Astrocyte of the spinal cord (primary cell): ENCODE data around the gene MKNK1.

Source experiments
- DNase-seq: peaks from one replicate; pipeline ENCODE4 v3.0.0; 2011; ENCODE audit warnings: low read depth, low spot score
- H3K4me3 ChIP-seq: 2 replicates; pipeline ENCODE4 v1.5.1; 2011; ENCODE audit warnings: low read depth, mild to moderate bottlenecking, low read length, moderate library complexity
- CTCF ChIP-seq: IDR thresholded peaks from 2 replicates; pipeline ENCODE4 v1.5.1; 2012; ENCODE audit warnings: low read depth, mild to moderate bottlenecking, low read length, inconsistent platforms
- in situ Hi-C: cut with HindIII; loops from 2 replicates; pipeline ENCODE4 v1.10.0; 2017; ENCODE audit warnings: low sequenced_read_pairs

The MKNK1 gene

DNA sequence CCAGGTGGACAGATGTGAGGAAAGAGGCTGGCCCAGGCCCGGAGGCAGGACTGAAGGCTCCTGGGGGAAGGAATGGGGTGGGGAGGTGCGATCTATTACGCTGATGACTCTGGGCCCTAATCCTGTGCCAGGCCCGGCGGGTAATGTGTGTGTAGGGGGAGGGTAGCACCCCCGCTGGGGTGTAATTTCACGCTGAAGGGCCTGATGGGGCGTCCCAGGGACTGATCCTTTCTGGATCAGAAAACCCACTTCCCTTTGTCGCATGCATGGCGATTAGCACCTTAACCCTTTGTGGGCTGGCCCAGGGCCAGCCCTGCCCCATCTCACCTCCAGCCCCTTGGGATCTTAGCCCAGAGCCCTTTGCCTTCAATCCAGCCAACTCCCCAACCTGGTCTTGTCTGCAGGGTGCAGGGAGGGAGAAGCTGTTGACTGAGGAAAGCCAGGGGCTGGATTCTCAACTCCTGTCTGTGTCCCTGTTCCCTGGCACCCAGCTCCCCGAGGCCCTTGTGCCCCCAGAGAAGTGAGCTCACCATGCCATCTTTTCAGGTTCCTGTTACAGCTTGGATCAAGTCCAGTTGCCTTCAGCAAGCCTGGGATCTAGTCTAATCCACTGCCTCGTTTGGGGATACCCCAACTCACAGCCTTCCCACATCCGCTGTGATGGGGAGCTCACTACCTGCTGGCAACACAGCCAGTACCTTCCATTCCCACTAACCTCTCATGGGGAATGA, 78.7 kb downstream of the MKNK1 start:
- no peak for TF ChIP-seq CTCF
- no peak for DNase-seq
- H3K4me3 ChIP-seq = no peak overlapping the region
- in situ Hi-C loops = no loop called here

DNA sequence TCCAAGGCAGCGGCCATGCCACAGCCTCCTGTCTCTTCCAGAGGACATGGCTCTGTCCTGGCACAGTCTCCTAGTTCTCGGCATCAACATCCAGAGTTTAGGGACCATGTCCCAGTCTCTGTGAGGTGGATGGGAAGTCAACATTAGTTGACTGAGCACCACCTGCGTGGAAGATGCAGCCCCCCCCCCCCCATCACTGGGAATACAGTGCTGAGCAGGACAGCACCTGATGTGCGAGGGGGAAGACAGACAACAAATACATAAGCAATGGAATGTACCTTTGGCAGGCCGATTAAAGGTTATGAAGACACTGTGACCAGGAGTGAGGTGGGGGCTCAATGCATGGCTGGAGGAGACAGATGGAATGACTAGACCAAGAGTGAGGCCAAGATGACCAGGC, 79.2 kb downstream of the MKNK1 start:
- no peak for DNase-seq
- in situ Hi-C loops = no loop called here
- no peak for TF ChIP-seq CTCF
- no peak overlapping the region for H3K4me3 ChIP-seq

GRCh38 chr1:46523496-46524353, 80.3 kb downstream of the MKNK1 start:
- in situ Hi-C loops = no loop called here
- no peak overlapping the region for H3K4me3 ChIP-seq
- no peak for DNase-seq
- no peak for TF ChIP-seq CTCF

DNA sequence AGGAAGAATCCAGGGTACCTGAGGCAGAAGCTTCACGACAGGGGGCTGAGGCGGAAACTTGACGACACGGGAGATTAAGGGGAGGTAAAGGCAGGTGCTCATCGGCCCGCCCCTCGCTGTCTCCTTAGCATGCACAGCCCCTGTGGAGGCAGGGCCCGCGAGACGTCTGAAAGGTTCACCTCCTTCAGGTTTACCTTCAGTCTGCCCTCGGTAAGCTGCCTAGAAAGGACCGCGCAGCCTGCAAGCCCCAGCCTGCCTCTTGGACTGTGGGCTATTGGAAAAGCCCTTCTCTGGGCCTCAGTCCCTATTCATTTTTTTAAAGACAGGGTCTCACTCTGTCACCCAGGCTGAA, 81.1 kb downstream of the MKNK1 start:
- DNase-seq = no peak
- H3K4me3 ChIP-seq = no peak overlapping the region
- in situ Hi-C loops = no loop called here
- TF ChIP-seq CTCF = no peak

- peak; percentile 89 for DNase-seq
- in situ Hi-C loops = no loop called here
- no peak overlapping the region for H3K4me3 ChIP-seq
- TF ChIP-seq CTCF = no peak
Measured at GRCh38 chr1:46522184-46522968, 81.7 kb downstream of the MKNK1 start.

DNA sequence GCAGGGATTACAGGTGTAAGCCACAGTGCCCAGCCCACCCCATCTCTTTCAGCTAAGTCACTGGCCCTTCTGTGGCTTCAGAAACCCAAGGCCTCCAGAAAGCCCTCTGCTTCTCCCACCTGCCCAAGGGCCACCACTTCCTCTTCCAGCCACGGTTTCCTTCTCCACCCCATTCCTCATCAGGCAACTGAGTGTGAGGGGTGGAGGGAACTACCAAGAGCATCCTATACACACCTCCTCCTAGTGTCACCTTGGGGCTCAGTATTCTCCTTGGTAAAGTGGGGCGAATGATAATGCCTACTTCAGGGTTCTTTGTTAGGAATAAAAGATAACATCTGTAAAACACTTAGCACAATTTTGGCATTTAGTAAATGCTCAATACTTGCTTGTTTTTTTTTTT, 82.7 kb downstream of the MKNK1 start:
- TF ChIP-seq CTCF = no peak
- in situ Hi-C loops = no loop called here

More for the DNA sequence above, 82.7 kb downstream of the MKNK1 start:
- no peak overlapping the region for H3K4me3 ChIP-seq
- DNase-seq = no peak
